ENCODE data around the gene HAUS8.

HAUS8 gene

DNA sequence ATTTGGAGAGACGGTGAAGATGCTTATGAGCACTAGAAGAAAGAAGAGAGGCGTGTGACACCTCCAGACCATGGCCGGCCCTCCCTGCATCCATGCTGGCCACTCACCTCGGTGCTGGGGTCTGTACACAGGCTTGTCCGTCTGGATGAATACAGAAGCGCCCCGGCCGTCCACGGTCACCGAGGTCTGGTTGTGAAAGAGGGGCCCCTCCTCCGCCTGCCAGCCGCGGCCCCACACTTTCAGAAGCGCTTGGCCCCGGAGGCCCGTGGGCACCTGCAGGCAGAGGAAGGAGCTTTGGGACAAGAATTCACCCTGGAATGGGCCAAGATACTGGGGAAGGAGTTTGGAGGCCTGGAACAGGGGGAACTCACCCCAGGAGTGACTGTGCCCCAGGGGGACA is 63.8 kb downstream of the HAUS8 start:
- ChIA-PET CTCF (no interaction called here), POLR2A (no interaction called here)

GRCh38 chr19:17006579-17006978 is 68.7 kb downstream of the HAUS8 start:
- TF ChIP-seq SUZ12 (IDR thresholded peaks at IDR 0.05) (no peak), CTBP1 (IDR thresholded peaks at IDR 0.05; ENCODE audit: borderline replicate concordance) (no peak), ARNT (IDR thresholded peaks at IDR 0.05) (no peak), FOXA1 (IDR thresholded peaks at IDR 0.05) (no peak)
- TF ChIP-seq, protein P1, sequence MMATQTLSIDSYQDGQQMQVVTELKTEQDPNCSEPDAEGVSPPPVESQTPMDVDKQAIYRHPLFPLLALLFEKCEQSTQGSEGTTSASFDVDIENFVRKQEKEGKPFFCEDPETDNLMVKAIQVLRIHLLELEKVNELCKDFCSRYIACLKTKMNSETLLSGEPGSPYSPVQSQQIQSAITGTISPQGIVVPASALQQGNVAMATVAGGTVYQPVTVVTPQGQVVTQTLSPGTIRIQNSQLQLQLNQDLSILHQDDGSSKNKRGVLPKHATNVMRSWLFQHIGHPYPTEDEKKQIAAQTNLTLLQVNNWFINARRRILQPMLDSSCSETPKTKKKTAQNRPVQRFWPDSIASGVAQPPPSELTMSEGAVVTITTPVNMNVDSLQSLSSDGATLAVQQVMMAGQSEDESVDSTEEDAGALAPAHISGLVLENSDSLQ (IDR thresholded peaks at IDR 0.05), result no peak
- ChIA-PET POLR2A (no interaction called here), CTCF (no interaction called here)
- DNase-seq (ENCODE audit: extremely low spot score), result no peak

More for the DNA sequence above, 63.8 kb downstream of the HAUS8 start:
- TF ChIP-seq FOXM1 (IDR thresholded peaks at IDR 0.05; ENCODE audit: borderline replicate concordance) (no peak), CTBP1 (IDR thresholded peaks at IDR 0.05; ENCODE audit: borderline replicate concordance) (no peak), BHLHE40 (IDR thresholded peaks at IDR 0.05; ENCODE audit: borderline replicate concordance) (no peak), HDGF (IDR thresholded peaks at IDR 0.05; ENCODE audit: borderline replicate concordance) (no peak), SUZ12 (IDR thresholded peaks at IDR 0.05) (no peak), SP1 (IDR thresholded peaks at IDR 0.05) (no peak), NFRKB (IDR thresholded peaks at IDR 0.05) (no peak), LEF1 (IDR thresholded peaks at IDR 0.05; ENCODE audit: borderline replicate concordance) (no peak), L3MBTL2 (conservative IDR thresholded peaks at IDR 0.05) (no peak), TARDBP (IDR thresholded peaks at IDR 0.05) (no peak), ELF4 (IDR thresholded peaks at IDR 0.05) (no peak), FOXK2 (IDR thresholded peaks at IDR 0.05) (no peak), FOXA1 (IDR thresholded peaks at IDR 0.05) (no peak), ZNF384 (IDR thresholded peaks at IDR 0.05) (no peak), ARNT (IDR thresholded peaks at IDR 0.05) (no peak)
- TF ChIP-seq, protein P1 (IDR thresholded peaks at IDR 0.05), result no peak
- DNase-seq (ENCODE audit: extremely low spot score), result no peak

GRCh38 chr19:17005000-17005399 is 70.3 kb downstream of the HAUS8 start:
- DNase-seq (ENCODE audit: extremely low spot score), result no peak
- TF ChIP-seq SUZ12 (IDR thresholded peaks at IDR 0.05), result no peak
- TF ChIP-seq FOXM1 (IDR thresholded peaks at IDR 0.05; ENCODE audit: borderline replicate concordance), result no peak
- TF ChIP-seq LEF1 (IDR thresholded peaks at IDR 0.05; ENCODE audit: borderline replicate concordance), result no peak
- no peak for TF ChIP-seq TARDBP (IDR thresholded peaks at IDR 0.05)
- TF ChIP-seq L3MBTL2 (conservative IDR thresholded peaks at IDR 0.05), result no peak
- TF ChIP-seq, protein P1 (IDR thresholded peaks at IDR 0.05), result no peak
- TF ChIP-seq BHLHE40 (IDR thresholded peaks at IDR 0.05; ENCODE audit: borderline replicate concordance), result no peak
- no peak for TF ChIP-seq ELF4 (IDR thresholded peaks at IDR 0.05)
- no peak for TF ChIP-seq NFRKB (IDR thresholded peaks at IDR 0.05)
- TF ChIP-seq ARNT (IDR thresholded peaks at IDR 0.05), result no peak
- no peak for TF ChIP-seq HDGF (IDR thresholded peaks at IDR 0.05; ENCODE audit: borderline replicate concordance)
- no peak for TF ChIP-seq FOXK2 (IDR thresholded peaks at IDR 0.05)
- TF ChIP-seq SP1 (IDR thresholded peaks at IDR 0.05), result no peak
- TF ChIP-seq FOXA1 (IDR thresholded peaks at IDR 0.05), result no peak
- no peak for TF ChIP-seq CTBP1 (IDR thresholded peaks at IDR 0.05; ENCODE audit: borderline replicate concordance)
- TF ChIP-seq ZNF384 (IDR thresholded peaks at IDR 0.05), result no peak
- ChIA-PET CTCF (no interaction called here), POLR2A (no interaction called here)

- ChIA-PET CTCF (no interaction called here), POLR2A (no interaction called here)
- TF ChIP-seq FOXM1 (IDR thresholded peaks at IDR 0.05; ENCODE audit: borderline replicate concordance) (no peak), NFRKB (IDR thresholded peaks at IDR 0.05) (no peak), HDGF (IDR thresholded peaks at IDR 0.05; ENCODE audit: borderline replicate concordance) (no peak), ZNF384 (IDR thresholded peaks at IDR 0.05) (no peak), SUZ12 (IDR thresholded peaks at IDR 0.05) (no peak), LEF1 (IDR thresholded peaks at IDR 0.05; ENCODE audit: borderline replicate concordance) (no peak), ELF4 (IDR thresholded peaks at IDR 0.05) (no peak), BHLHE40 (IDR thresholded peaks at IDR 0.05; ENCODE audit: borderline replicate concordance) (no peak), SP1 (IDR thresholded peaks at IDR 0.05) (no peak), FOXA1 (IDR thresholded peaks at IDR 0.05) (no peak), L3MBTL2 (conservative IDR thresholded peaks at IDR 0.05) (no peak), ARNT (IDR thresholded peaks at IDR 0.05) (no peak), FOXK2 (IDR thresholded peaks at IDR 0.05) (no peak), CTBP1 (IDR thresholded peaks at IDR 0.05; ENCODE audit: borderline replicate concordance) (no peak)
- TF ChIP-seq, protein P1 (IDR thresholded peaks at IDR 0.05), result no peak
- DNase-seq (ENCODE audit: extremely low spot score), result no peak
Measured at GRCh38 chr19:17004386-17004785, 70.9 kb downstream of the HAUS8 start.

DNA sequence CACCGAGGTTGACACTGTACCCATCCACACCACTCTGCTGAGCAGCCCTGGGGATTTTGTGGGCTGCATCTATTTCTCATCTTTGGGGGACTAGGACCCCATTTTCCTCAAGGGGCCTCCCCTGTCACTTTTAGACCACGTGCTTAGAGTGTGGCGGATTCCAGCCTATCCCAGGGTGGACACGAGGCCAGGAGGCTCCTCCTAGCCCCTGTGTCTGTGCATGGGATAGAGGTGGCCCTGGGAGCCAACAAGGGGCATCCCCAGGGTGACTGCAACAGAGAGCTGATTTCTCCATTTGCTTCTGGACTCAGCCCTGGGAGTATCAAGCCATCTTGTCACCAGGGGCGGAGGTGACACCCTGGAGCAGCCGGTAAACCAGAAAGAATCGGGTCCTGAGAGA is 72.8 kb downstream of the HAUS8 start:
- ChIA-PET CTCF (no interaction called here), POLR2A (no interaction called here)
- TF ChIP-seq, protein P1 (IDR thresholded peaks at IDR 0.05), result no peak
- TF ChIP-seq ARNT (IDR thresholded peaks at IDR 0.05) (no peak), SP1 (IDR thresholded peaks at IDR 0.05) (no peak), CTBP1 (IDR thresholded peaks at IDR 0.05; ENCODE audit: borderline replicate concordance) (no peak)
- DNase-seq (ENCODE audit: extremely low spot score), result no peak

Measured in HEK293T (cell line).